ENCODE data around the gene PPP2R5C.
"Not testable (repeated sequence)": the region's sequence is repeated elsewhere in the genome, so short reads cannot be mapped to it uniquely, and the experiment has no call there.

PPP2R5C gene

DNA sequence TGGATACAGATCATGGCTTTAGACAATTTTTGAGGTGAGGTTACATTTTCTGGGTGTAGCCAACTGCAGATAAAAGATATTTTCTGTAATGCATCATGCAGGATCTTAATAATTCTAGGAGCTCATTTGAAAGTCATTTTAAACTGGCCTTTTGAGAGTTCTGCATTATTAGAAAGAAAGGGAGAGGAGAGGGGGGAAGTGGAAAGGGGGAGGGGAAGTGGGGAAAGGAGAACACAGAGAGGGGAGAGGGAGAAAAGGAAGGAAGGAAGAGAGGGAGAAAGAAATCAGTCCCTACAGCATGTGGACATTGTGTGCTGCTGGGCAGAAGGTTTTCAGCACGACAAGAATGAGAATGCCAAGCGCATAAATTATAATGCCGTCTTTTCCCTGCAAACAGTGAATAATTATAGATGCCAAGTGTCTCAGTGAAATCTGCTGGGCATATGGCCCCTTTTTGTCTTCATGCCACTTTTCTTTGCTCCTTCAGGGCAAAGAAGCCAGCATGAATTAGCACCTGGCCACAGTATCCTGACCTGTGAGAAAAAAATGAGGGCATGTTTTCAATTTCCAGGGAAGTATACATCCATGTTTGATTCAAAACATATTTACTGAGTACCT, 22.7 kb upstream of the PPP2R5C start:
- Histone ChIP-seq H3K27me3 (ENCODE audit: insufficient read depth, low read depth) (no peaks in the 10 kb centered on the region), H3K4me1 (ENCODE audit: low read depth, poor library complexity, severe bottlenecking) (no peaks in the 10 kb centered on the region), H3K9ac (no peak overlapping the region), H3K4me3 (IDR thresholded peaks at IDR 0.05; ENCODE audit: insufficient read depth, low read depth, low read length) (no peak overlapping the region), H3K36me3 (ENCODE audit: insufficient read depth) (no peaks in the 10 kb centered on the region), H3K4me2 (no peak overlapping the region), H2AFZ (ENCODE audit: low read depth) (no peak overlapping the region), H4K20me1 (ENCODE audit: insufficient read depth) (no peaks in the 10 kb centered on the region), H3K79me2 (ENCODE audit: insufficient read depth, low read depth) (no peaks in the 10 kb centered on the region), H3K27ac (no peak overlapping the region)
- TF ChIP-seq, protein P1, sequence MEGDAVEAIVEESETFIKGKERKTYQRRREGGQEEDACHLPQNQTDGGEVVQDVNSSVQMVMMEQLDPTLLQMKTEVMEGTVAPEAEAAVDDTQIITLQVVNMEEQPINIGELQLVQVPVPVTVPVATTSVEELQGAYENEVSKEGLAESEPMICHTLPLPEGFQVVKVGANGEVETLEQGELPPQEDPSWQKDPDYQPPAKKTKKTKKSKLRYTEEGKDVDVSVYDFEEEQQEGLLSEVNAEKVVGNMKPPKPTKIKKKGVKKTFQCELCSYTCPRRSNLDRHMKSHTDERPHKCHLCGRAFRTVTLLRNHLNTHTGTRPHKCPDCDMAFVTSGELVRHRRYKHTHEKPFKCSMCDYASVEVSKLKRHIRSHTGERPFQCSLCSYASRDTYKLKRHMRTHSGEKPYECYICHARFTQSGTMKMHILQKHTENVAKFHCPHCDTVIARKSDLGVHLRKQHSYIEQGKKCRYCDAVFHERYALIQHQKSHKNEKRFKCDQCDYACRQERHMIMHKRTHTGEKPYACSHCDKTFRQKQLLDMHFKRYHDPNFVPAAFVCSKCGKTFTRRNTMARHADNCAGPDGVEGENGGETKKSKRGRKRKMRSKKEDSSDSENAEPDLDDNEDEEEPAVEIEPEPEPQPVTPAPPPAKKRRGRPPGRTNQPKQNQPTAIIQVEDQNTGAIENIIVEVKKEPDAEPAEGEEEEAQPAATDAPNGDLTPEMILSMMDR (conservative IDR thresholded peaks at IDR 0.05; ENCODE audit: low read depth, low read length): no peak

DNA sequence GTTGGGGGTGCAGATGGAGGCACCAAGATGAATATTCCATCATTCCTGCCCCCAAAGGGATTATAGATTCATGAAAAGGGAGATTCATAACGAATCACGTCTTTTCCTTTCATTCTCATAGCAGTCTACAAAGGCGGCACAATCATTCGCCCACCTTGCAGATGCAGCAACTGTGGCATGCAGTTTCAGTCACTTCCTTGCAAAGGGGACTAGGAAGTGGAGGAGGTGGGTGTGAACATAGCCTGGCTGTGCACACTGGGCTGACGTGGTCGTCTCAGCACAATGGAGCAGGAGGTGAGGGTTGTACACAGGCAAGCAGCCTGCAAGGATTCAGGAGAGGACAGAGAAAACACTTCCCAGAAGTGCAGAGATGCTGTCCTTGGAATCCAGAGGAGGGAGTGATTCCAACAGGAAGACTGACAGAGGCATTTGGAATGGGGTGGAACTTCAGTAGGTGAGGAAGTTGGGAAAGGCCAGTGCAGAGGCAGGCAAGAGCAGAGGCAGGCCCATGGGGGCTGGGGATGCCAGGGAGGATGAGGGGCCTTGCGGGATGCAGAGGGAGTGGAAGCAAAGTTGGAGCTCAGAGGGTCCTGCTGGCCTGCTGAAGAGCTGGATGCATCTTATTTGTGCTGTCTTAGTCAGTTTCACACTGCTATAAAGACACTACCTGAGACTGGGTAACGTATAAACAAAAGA, 21.9 kb upstream of the PPP2R5C start:
- TF ChIP-seq, protein P1 (conservative IDR thresholded peaks at IDR 0.05; ENCODE audit: low read depth, low read length): no peak
- Histone ChIP-seq H2AFZ (ENCODE audit: low read depth) (no peak overlapping the region), H3K36me3 (ENCODE audit: insufficient read depth) (no peaks in the 10 kb centered on the region), H3K27ac (no peak overlapping the region), H3K4me1 (ENCODE audit: low read depth, poor library complexity, severe bottlenecking) (no peaks in the 10 kb centered on the region), H3K4me3 (IDR thresholded peaks at IDR 0.05; ENCODE audit: insufficient read depth, low read depth, low read length) (no peak overlapping the region), H3K79me2 (ENCODE audit: insufficient read depth, low read depth) (no peaks in the 10 kb centered on the region), H3K4me2 (no peak overlapping the region), H4K20me1 (ENCODE audit: insufficient read depth) (no peaks in the 10 kb centered on the region), H3K27me3 (ENCODE audit: insufficient read depth, low read depth) (no peaks in the 10 kb centered on the region), H3K9ac (no peak overlapping the region)

DNA sequence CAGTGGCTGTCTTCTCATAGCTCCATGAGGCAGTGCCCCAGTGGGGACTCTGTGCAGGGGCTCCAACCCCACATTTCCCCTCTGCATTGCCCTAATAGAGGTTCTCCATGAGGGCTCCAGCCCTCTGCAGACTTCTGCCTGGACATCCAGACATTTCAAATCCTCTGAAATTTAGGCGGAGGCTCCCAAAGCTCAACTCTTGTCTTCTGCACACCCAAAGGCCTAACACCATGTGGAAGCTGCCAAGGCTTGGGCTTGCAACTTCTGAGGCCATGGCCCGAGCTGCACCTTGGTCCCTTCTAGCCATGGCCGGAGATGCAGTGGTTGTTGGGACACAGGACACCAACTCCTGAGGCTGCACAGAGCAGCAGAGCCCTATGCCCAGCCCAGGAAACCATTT, 20.5 kb upstream of the PPP2R5C start:
- Histone ChIP-seq H3K4me3 (IDR thresholded peaks at IDR 0.05; ENCODE audit: insufficient read depth, low read depth, low read length) (no peak overlapping the region), H3K27me3 (ENCODE audit: insufficient read depth, low read depth) (no peaks in the 10 kb centered on the region), H2AFZ (ENCODE audit: low read depth) (no peak overlapping the region), H3K4me1 (ENCODE audit: low read depth, poor library complexity, severe bottlenecking) (no peaks in the 10 kb centered on the region), H4K20me1 (ENCODE audit: insufficient read depth) (no peaks in the 10 kb centered on the region), H3K79me2 (ENCODE audit: insufficient read depth, low read depth) (no peaks in the 10 kb centered on the region), H3K36me3 (ENCODE audit: insufficient read depth) (no peaks in the 10 kb centered on the region), H3K4me2 (no peak overlapping the region), H3K9ac (no peak overlapping the region), H3K27ac (no peak overlapping the region)
- TF ChIP-seq, protein P1 (conservative IDR thresholded peaks at IDR 0.05; ENCODE audit: low read depth, low read length): no peak

DNA sequence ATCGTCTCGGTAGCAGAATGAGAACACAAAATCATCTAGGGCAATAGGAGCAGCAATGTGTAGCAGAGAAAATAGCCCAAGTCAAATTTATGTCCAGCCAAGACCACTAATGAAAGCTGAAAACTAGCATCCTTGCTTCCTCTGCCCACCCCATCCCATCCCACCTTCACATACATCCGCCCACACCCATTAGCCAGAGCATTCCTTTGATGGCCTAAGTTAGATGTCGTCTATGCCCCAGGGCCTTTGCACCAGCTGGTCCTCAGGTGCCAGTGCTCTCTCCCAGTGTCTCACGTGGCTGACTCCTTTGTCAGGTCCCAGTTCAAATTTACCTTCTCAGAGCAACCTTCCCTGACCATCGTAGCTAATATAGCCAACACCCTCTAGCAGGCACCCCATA, 17.8 kb upstream of the PPP2R5C start:
- Histone ChIP-seq H3K27me3 (ENCODE audit: insufficient read depth, low read depth) (no peaks in the 10 kb centered on the region), H3K9ac (no peak overlapping the region), H4K20me1 (ENCODE audit: insufficient read depth) (no peaks in the 10 kb centered on the region), H3K4me1 (ENCODE audit: low read depth, poor library complexity, severe bottlenecking) (no peaks in the 10 kb centered on the region), H3K79me2 (ENCODE audit: insufficient read depth, low read depth) (no peaks in the 10 kb centered on the region), H3K36me3 (ENCODE audit: insufficient read depth) (no peaks in the 10 kb centered on the region), H3K4me2 (no peak overlapping the region), H3K4me3 (IDR thresholded peaks at IDR 0.05; ENCODE audit: insufficient read depth, low read depth, low read length) (no peak overlapping the region), H3K27ac (no peak overlapping the region), H2AFZ (ENCODE audit: low read depth) (no peak overlapping the region)
- TF ChIP-seq, protein P1 (conservative IDR thresholded peaks at IDR 0.05; ENCODE audit: low read depth, low read length): no peak

DNA sequence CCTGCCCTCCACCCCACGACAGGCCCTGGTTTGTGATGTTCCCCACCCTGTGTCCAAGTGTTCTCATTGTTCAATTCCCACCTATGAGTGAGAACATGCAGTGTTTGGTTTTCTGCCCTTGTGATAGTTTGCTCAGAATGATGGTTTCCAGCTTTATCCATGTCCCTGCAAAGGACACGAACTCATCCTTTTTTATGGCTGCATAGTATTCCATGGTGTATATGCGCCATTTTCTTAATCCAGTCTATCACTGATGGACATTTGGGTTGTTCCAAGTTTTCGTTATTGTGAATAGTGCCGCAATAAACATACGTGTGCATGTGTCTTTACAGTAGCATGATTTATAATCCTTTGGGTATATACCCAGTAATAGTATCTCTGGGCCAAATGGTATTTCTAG, 17.1 kb upstream of the PPP2R5C start:
- not testable (repeated sequence) for H3K79me2 ChIP-seq (ENCODE audit: insufficient read depth, low read depth); H3K4me1 ChIP-seq (ENCODE audit: low read depth, poor library complexity, severe bottlenecking); H3K27ac ChIP-seq; H4K20me1 ChIP-seq (ENCODE audit: insufficient read depth); H3K36me3 ChIP-seq (ENCODE audit: insufficient read depth); H3K9ac ChIP-seq; H3K4me2 ChIP-seq; H3K27me3 ChIP-seq (ENCODE audit: insufficient read depth, low read depth); H2AFZ ChIP-seq (ENCODE audit: low read depth); H3K4me3 ChIP-seq (IDR thresholded peaks at IDR 0.05; ENCODE audit: insufficient read depth, low read depth, low read length)

DNA sequence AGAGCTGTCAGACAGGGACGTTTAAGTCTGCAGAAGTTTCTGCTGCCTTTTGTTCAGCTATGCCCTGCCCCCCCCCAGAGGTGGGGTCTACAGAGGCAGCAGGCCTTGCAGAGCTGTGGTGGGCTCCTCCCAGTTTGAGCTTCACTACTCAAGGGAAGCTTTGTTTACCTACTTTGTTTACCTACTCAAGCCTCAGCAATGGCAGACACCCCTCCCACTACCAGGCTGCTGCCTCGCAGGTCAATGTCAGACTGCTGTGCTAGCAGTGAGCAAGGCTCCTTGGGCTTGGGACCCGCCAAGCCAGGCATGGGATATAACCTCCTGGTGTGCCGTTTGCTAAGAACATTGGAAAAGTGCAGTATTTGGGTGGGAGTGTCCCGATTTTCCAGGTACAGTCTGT, 11.8 kb upstream of the PPP2R5C start:
- not testable (repeated sequence) for H4K20me1 ChIP-seq (ENCODE audit: insufficient read depth); H2AFZ ChIP-seq (ENCODE audit: low read depth); H3K79me2 ChIP-seq (ENCODE audit: insufficient read depth, low read depth); H3K4me1 ChIP-seq (ENCODE audit: low read depth, poor library complexity, severe bottlenecking); H3K27ac ChIP-seq; H3K4me2 ChIP-seq; H3K36me3 ChIP-seq (ENCODE audit: insufficient read depth); H3K4me3 ChIP-seq (IDR thresholded peaks at IDR 0.05; ENCODE audit: insufficient read depth, low read depth, low read length); H3K9ac ChIP-seq; H3K27me3 ChIP-seq (ENCODE audit: insufficient read depth, low read depth)
